Esophagus (tissue), 2 donors: Measurements from ENCODE around the gene ATG12. TPM values are rescaled to one million over a fixed set of nuclear protein-coding genes. Genes with fewer than 3 reads are reported as not detected.

Source experiments
- H3K27ac ChIP-seq, 2 donors: one replicate each; pipeline ENCODE4 v1.5.1; 2013; ENCODE audit warnings: low read depth in 2 of 2, mild to moderate bottlenecking in 2 of 2, inconsistent platforms in 1 of 2, low read length in 1 of 2, moderate library complexity in 1 of 2
- H3K27me3 ChIP-seq, 2 donors: one replicate each; pipeline ENCODE4 v1.6.1; 2013; ENCODE audit warnings: low read length in 2 of 2, control low read depth in 1 of 2, mild to moderate bottlenecking in 1 of 2; ENCODE audit not compliant: insufficient read depth in 2 of 2, control insufficient read depth in 1 of 2
- H3K36me3 ChIP-seq, 2 donors: one replicate each; pipeline ENCODE4 v1.6.1; 2013; ENCODE audit warnings: low read length in 1 of 2; ENCODE audit not compliant: control insufficient read depth in 2 of 2, insufficient read depth in 2 of 2
- H3K4me1 ChIP-seq, 2 donors: one replicate each; pipeline ENCODE4 v1.6.1; 2013; ENCODE audit warnings: low read length in 1 of 2; ENCODE audit not compliant: control insufficient read depth in 2 of 2, insufficient read depth in 2 of 2
- H3K4me3 ChIP-seq, 2 donors: one replicate each; pipeline ENCODE4 v1.5.1; 2013; ENCODE audit warnings: low read length in 2 of 2, mild to moderate bottlenecking in 2 of 2, low read depth in 1 of 2, moderate library complexity in 1 of 2
- H3K9me3 ChIP-seq, 2 donors: one replicate each; pipeline ENCODE4 v1.6.1; 2013; ENCODE audit warnings: mild to moderate bottlenecking in 2 of 2, low read depth in 1 of 2, low read length in 1 of 2, moderate library complexity in 1 of 2; ENCODE audit not compliant: control insufficient read depth in 2 of 2, insufficient read depth in 1 of 2
- WGBS, 2 donors: extraction: QIAGEN DNeasy Blood & Tissue Kit; methylation state at CpG; one replicate each; pipeline ENCODE4 v1.1.7; 2013; 5-methylcytosine and 5-hydroxymethylcytosine counted together
- polyA plus RNA-seq, 2 donors: library from polyadenylated mRNA; stranded (reverse); fragments of 200-250 nt; gene quantifications; one replicate each; pipeline ENCODE4 v1.2.3, GENCODE V29; 2013
- donor health status: healthy with polysubstance abuse.
- donor health status: Bipolar disorder and iron deficiency.

Gene ATG12
- polyA plus RNA-seq, 2 donors: 15.3 to 19.5 TPM

- peaks cover 0 to 3% of the 10 kb centered on the region in 2 donors for H3K4me1 ChIP-seq
- no peak overlapping the region for H3K4me3 ChIP-seq
- H3K36me3 ChIP-seq: no peaks in the 10 kb centered on the region
- H3K27ac ChIP-seq: no peak overlapping the region
- WGBS, 2 donors: 74 to 78% methylated on average over 7 of the region's 7 CpGs
- no peaks in the 10 kb centered on the region for H3K9me3 ChIP-seq
- H3K27me3 ChIP-seq: no peaks in the 10 kb centered on the region
Observed at GRCh38 chr5:115844321-115844817, 3.0 kb upstream of the ATG12 start.

GRCh38 chr5:115843444-115844130, 2.2 kb upstream of the ATG12 start:
- 69 to 71% methylated on average over 6 of the region's 6 CpGs for WGBS, 2 donors
- H3K27me3 ChIP-seq: no peaks in the 10 kb centered on the region
- H3K9me3 ChIP-seq: no peaks in the 10 kb centered on the region
- no peak overlapping the region for H3K27ac ChIP-seq
- H3K36me3 ChIP-seq: no peaks in the 10 kb centered on the region
- H3K4me1 ChIP-seq: peaks cover 0 to 6% of the 10 kb centered on the region in 2 donors
- peak overlapping the region in 1 of 2 donors; percentile 97 for H3K4me3 ChIP-seq

- WGBS, 2 donors: 12 to 13% methylated on average over 3 of the region's 3 CpGs
- no peak overlapping the region for H3K27ac ChIP-seq
- H3K4me3 ChIP-seq: peak overlapping the region in 1 of 2 donors; percentile 97
- peaks cover 0 to 6% of the 10 kb centered on the region in 2 donors for H3K4me1 ChIP-seq
- H3K9me3 ChIP-seq: no peaks in the 10 kb centered on the region
- no peaks in the 10 kb centered on the region for H3K27me3 ChIP-seq
- H3K36me3 ChIP-seq: no peaks in the 10 kb centered on the region
Observed at GRCh38 chr5:115842952-115843351, 1.6 kb upstream of the ATG12 start.

GRCh38 chr5:115842089-115842935, 947 bp upstream of the ATG12 start:
- WGBS, 2 donors: 0% methylated on average over 59 to 68 of the region's 68 CpGs
- Histone ChIP-seq H3K4me3 (peak overlapping the region; percentile 97 to 100), H3K4me1 (peaks cover 0 to 6% of the 10 kb centered on the region in 2 donors), H3K27me3 (no peaks in the 10 kb centered on the region), H3K27ac (peak overlapping the region; percentile 90 to 98), H3K9me3 (no peaks in the 10 kb centered on the region), H3K36me3 (no peaks in the 10 kb centered on the region)

GRCh38 chr5:115840873-115841272, 492 bp downstream of the ATG12 start:
- Histone ChIP-seq H3K9me3 (no peaks in the 10 kb centered on the region), H3K4me3 (peak overlapping the region; percentile 97 to 100), H3K4me1 (peaks cover 0 to 6% of the 10 kb centered on the region in 2 donors), H3K27me3 (no peaks in the 10 kb centered on the region), H3K27ac (peak overlapping the region; percentile 90 to 98), H3K36me3 (peaks cover 0 to 2% of the 10 kb centered on the region in 2 donors)
- WGBS, 2 donors: 2% methylated on average over 5 of the region's 5 CpGs

GRCh38 chr5:115838885-115839518, 2.4 kb downstream of the ATG12 start:
- H3K27ac ChIP-seq: no peak overlapping the region
- H3K4me1 ChIP-seq: peaks cover 0 to 3% of the 10 kb centered on the region in 2 donors
- WGBS, 2 donors: 35 to 37% methylated on average over 10 of the region's 10 CpGs
- H3K4me3 ChIP-seq: no peak overlapping the region
- H3K9me3 ChIP-seq: no peaks in the 10 kb centered on the region
- no peaks in the 10 kb centered on the region for H3K27me3 ChIP-seq
- peaks cover 2 to 4% of the 10 kb centered on the region in 2 donors for H3K36me3 ChIP-seq

GRCh38 chr5:115835481-115835880, 5.9 kb downstream of the ATG12 start:
- H3K4me1 ChIP-seq: peaks cover 0 to 3% of the 10 kb centered on the region in 2 donors
- H3K27ac ChIP-seq: no peak overlapping the region
- no peak overlapping the region for H3K4me3 ChIP-seq
- H3K27me3 ChIP-seq: no peaks in the 10 kb centered on the region
- H3K36me3 ChIP-seq: peaks cover 4% of the 10 kb centered on the region in 2 donors
- 93 to 95% methylated on average over 4 of the region's 4 CpGs for WGBS, 2 donors
- H3K9me3 ChIP-seq: no peaks in the 10 kb centered on the region

GRCh38 chr5:115831163-115831768, 10.1 kb downstream of the ATG12 start:
- Histone ChIP-seq H3K4me3 (no peak overlapping the region), H3K27ac (no peak overlapping the region), H3K4me1 (no peaks in the 10 kb centered on the region), H3K36me3 (peaks cover 3 to 4% of the 10 kb centered on the region in 2 donors), H3K9me3 (no peaks in the 10 kb centered on the region), H3K27me3 (no peaks in the 10 kb centered on the region)
- WGBS, 2 donors: 38 to 44% methylated on average over 2 of the region's 2 CpGs

GRCh38 chr5:115829913-115830312, 11.5 kb downstream of the ATG12 start:
- Histone ChIP-seq H3K4me1 (no peaks in the 10 kb centered on the region), H3K36me3 (peaks cover 0 to 3% of the 10 kb centered on the region in 2 donors)
- 87 to 96% methylated on average over 5 of the region's 5 CpGs for WGBS, 2 donors

More at GRCh38 chr5:115829913-115830312, 11.5 kb downstream of the ATG12 start:
- Histone ChIP-seq H3K27ac (no peak overlapping the region), H3K27me3 (no peaks in the 10 kb centered on the region), H3K9me3 (peaks cover 2% of the 10 kb centered on the region in 2 donors), H3K4me3 (no peak overlapping the region)
